IMR-90 (cell line): ENCODE data around the gene INHA. TPM values are rescaled to one million over a fixed set of nuclear protein-coding genes. Genes with fewer than 3 reads are reported as not detected.

ENCODE experiments used
- ATAC-seq: fragments of 200-7000 bp; cut with Tn5 transposase; 2 replicates; pipeline ENCODE4 v1.9.1; 2020; ENCODE audit warnings: low read depth, mild to moderate bottlenecking, moderate library complexity
- BruUV-seq: library from RNA; stranded (reverse); fragments of 400-500 nt; replicated peaks from 2 replicates; lab custom pipeline; 2021; lab: Mats Ljungman, UMichigan
- CTCF ChIA-PET: fragments of 300-600 bp; formaldehyde crosslinking; extraction: SDS; loops from one replicate; lab custom pipeline; 2021; ENCODE audit warnings: antibody characterized with exemption; lab: Yijun Ruan, JAX
- POLR2A ChIA-PET: fragments of 300-600 bp; sonication (Branson Sonifier 250); formaldehyde crosslinking; loops from one replicate; lab custom pipeline; 2022; ENCODE audit warnings: antibody characterized with exemption; ENCODE audit not compliant: unreplicated experiment; lab: Charles Lee
- DNase-seq: peaks from one replicate; pipeline ENCODE4 v3.0.0; 2013
- H2AFZ ChIP-seq: replicated peaks from 2 replicates; pipeline ENCODE3; 2013; ENCODE audit warnings: low read length, mild to moderate bottlenecking; ENCODE audit not compliant: poor library complexity
- H2AK5ac ChIP-seq: 2 replicates; pipeline ENCODE4 v1.6.1; 2013; ENCODE audit warnings: low read depth, low read length, inconsistent platforms
- H2AK9ac ChIP-seq: replicated peaks from 2 replicates; pipeline ENCODE3; 2013; ENCODE audit warnings: mild to moderate bottlenecking, low read depth, low read length, moderate library complexity; ENCODE audit not compliant: poor library complexity
- H2BK120ac ChIP-seq: 2 replicates; pipeline ENCODE4 v1.6.1; 2013; ENCODE audit warnings: low read depth, low read length, inconsistent platforms
- H2BK15ac ChIP-seq: 3 replicates; pipeline ENCODE4 v1.6.1; 2013; ENCODE audit warnings: low read depth, low read length, inconsistent platforms
- H2BK20ac ChIP-seq: 2 replicates; pipeline ENCODE4 v1.6.1; 2013; ENCODE audit warnings: low read depth, mild to moderate bottlenecking, inconsistent platforms, low read length, moderate library complexity
- H2BK5ac ChIP-seq: 2 replicates; pipeline ENCODE4 v1.6.1; 2013; ENCODE audit warnings: mild to moderate bottlenecking, low read depth, low read length, inconsistent platforms; ENCODE audit not compliant: poor library complexity, severe bottlenecking
- H3K14ac ChIP-seq: replicated peaks from 2 replicates; pipeline ENCODE4 v1.6.1; 2013; ENCODE audit warnings: low read depth, low read length, inconsistent platforms
- H3K18ac ChIP-seq: 2 replicates; pipeline ENCODE4 v1.6.1; 2013; ENCODE audit warnings: low read depth, low read length, control low read depth
- H3K23ac ChIP-seq: 2 replicates; pipeline ENCODE4 v1.6.1; 2013; ENCODE audit warnings: low read depth, low read length, inconsistent platforms
- H3K27ac ChIP-seq: 2 replicates; pipeline ENCODE4 v1.5.1; 2013; ENCODE audit warnings: mild to moderate bottlenecking, control low read depth, low read length; ENCODE audit not compliant: insufficient read depth
- H3K27me3 ChIP-seq: 2 replicates; pipeline ENCODE4 v1.6.1; 2013; ENCODE audit warnings: low read length; ENCODE audit not compliant: control insufficient read depth, insufficient read depth
- H3K36me3 ChIP-seq: 2 replicates; pipeline ENCODE4 v1.6.1; 2013; ENCODE audit warnings: low read length, mixed read lengths; ENCODE audit not compliant: control insufficient read depth, insufficient read depth
- H3K4ac ChIP-seq: 2 replicates; pipeline ENCODE4 v1.6.1; 2013; ENCODE audit warnings: low read depth, low read length, inconsistent platforms
- H3K4me1 ChIP-seq: 2 replicates; pipeline ENCODE4 v1.6.1; 2013; ENCODE audit warnings: low read length, mixed read lengths; ENCODE audit not compliant: control insufficient read depth, insufficient read depth
- H3K4me2 ChIP-seq: 2 replicates; pipeline ENCODE4 v1.6.1; 2013; ENCODE audit warnings: low read depth, mild to moderate bottlenecking, control low read depth, low read length, moderate library complexity
- H3K4me3 ChIP-seq: 2 replicates; pipeline ENCODE4 v1.5.1; 2013; ENCODE audit warnings: low read depth, mild to moderate bottlenecking, control low read depth, low read length, moderate library complexity; ENCODE audit not compliant: insufficient read depth
- H3K56ac ChIP-seq: 2 replicates; pipeline ENCODE4 v1.6.1; 2013; ENCODE audit warnings: low read length, inconsistent platforms; ENCODE audit not compliant: insufficient read depth; ENCODE audit errors: extremely low read depth
- H3K79me1 ChIP-seq, 2 experiments: 2 replicates each; pipeline ENCODE4 v1.6.1; 2013; ENCODE audit warnings: low read length in 2 of 2, inconsistent platforms in 1 of 2, low read depth in 1 of 2
- H3K9ac ChIP-seq: 2 replicates; pipeline ENCODE4 v1.6.1; 2013; ENCODE audit warnings: low read depth, low read length, control low read depth
- H3K9me1 ChIP-seq: 2 replicates; pipeline ENCODE4 v1.6.1; 2013; ENCODE audit warnings: low read length, inconsistent platforms; ENCODE audit not compliant: insufficient read depth
- H3K9me3 ChIP-seq: 2 replicates; pipeline ENCODE4 v1.6.1; 2013; ENCODE audit warnings: low read length; ENCODE audit not compliant: control insufficient read depth, insufficient read depth
- H4K20me1 ChIP-seq: 2 replicates; pipeline ENCODE4 v1.6.1; 2013; ENCODE audit warnings: low read length, inconsistent platforms; ENCODE audit not compliant: insufficient read depth
- H4K5ac ChIP-seq: 2 replicates; pipeline ENCODE4 v1.6.1; 2013; ENCODE audit warnings: mild to moderate bottlenecking, low read depth, low read length, control low read depth
- H4K8ac ChIP-seq, 2 experiments: 2 replicates each; pipeline ENCODE4 v1.6.1; 2013; ENCODE audit warnings: low read depth in 2 of 2, low read length in 2 of 2, control low read depth in 1 of 2, inconsistent platforms in 1 of 2
- H4K91ac ChIP-seq: 2 replicates; pipeline ENCODE4 v1.6.1; 2013; ENCODE audit warnings: low read depth, low read length, inconsistent platforms; ENCODE audit not compliant: insufficient read depth
- BHLHE40 ChIP-seq: fragments of 150-350 bp; IDR thresholded peaks from 2 replicates; pipeline ENCODE4 v1.6.1; 2016; ENCODE audit warnings: mild to moderate bottlenecking, low read depth, low read length
- MXI1 ChIP-seq: IDR thresholded peaks from 2 replicates; pipeline ENCODE4 v1.6.1; 2012; ENCODE audit warnings: low read depth, mild to moderate bottlenecking, low read length, moderate library complexity, borderline replicate concordance
- RAD21 ChIP-seq: IDR thresholded peaks from 2 replicates; pipeline ENCODE4 v1.6.1; 2012; ENCODE audit warnings: low read length, improper control_type of control experiment
- RCOR1 ChIP-seq: IDR thresholded peaks from 2 replicates; pipeline ENCODE4 v1.6.1; 2012; ENCODE audit warnings: mild to moderate bottlenecking, low read length, improper control_type of control experiment; ENCODE audit not compliant: insufficient replicate concordance
- WGBS, 2 experiments: methylation state at CpG; one replicate each; pipeline versions ENCODE4 v1.1.5 to v1.1.7; 2013; ENCODE audit warnings: missing lambda C conversion rate in 2 of 2; ENCODE audit not compliant: insufficient read length in 1 of 2; ENCODE audit errors: extremely low coverage in 2 of 2; 5-methylcytosine and 5-hydroxymethylcytosine counted together
- dilution Hi-C: fragments of 300-500 bp; cut with HindIII; formaldehyde crosslinking; loops from one replicate; pipeline ENCODE4 v1.14.3; 2018; ENCODE audit warnings: low sequenced_read_pairs; ENCODE audit not compliant: unreplicated experiment
- in situ Hi-C: fragments of 300-500 bp; cut with MboI; formaldehyde crosslinking; loops from 3 replicates; pipeline ENCODE4 v1.14.3; 2019; ENCODE audit warnings: low sequenced_read_pairs, inconsistent platforms, mixed read lengths
- intact Hi-C: fragments of 100-400 bp; cut with micrococcal nuclease; formaldehyde crosslinking; loops from 2 replicates; pipeline ENCODE4 v1.10.0; 2022
- polyA plus RNA-seq, 3 experiments: library from polyadenylated mRNA; depleted of rRNA; stranded (reverse); fragments of >200 nt; gene quantifications; 2 replicates each; pipeline ENCODE4 v1.2.3, GENCODE V29; 2012; ENCODE audit warnings: low replicate concordance in 1 of 3
- total RNA-seq: library from RNA; depleted of rRNA; stranded (reverse); fragments of >200 nt; gene quantifications from 2 replicates; pipeline ENCODE4 v1.2.3, GENCODE V29; 2012
- TF ChIP-seq, protein P1 (sequence below): conservative IDR thresholded peaks from 2 replicates; pipeline ENCODE4 v1.5.1; 2012; ENCODE audit warnings: mild to moderate bottlenecking, low read depth, low read length, improper control_type of control experiment
- TF ChIP-seq, protein P2 (sequence below): fragments of 150-350 bp; IDR thresholded peaks from 2 replicates; pipeline ENCODE4 v1.6.1; 2016; ENCODE audit warnings: low read depth, mild to moderate bottlenecking, low read length, moderate library complexity, borderline replicate concordance

The INHA gene
- total and polyA plus RNA-seq, 2 of the 4 experiments (the other 2 are of a cell fraction): 0.96 TPM; not detected in 1

- TF ChIP-seq, protein P1, sequence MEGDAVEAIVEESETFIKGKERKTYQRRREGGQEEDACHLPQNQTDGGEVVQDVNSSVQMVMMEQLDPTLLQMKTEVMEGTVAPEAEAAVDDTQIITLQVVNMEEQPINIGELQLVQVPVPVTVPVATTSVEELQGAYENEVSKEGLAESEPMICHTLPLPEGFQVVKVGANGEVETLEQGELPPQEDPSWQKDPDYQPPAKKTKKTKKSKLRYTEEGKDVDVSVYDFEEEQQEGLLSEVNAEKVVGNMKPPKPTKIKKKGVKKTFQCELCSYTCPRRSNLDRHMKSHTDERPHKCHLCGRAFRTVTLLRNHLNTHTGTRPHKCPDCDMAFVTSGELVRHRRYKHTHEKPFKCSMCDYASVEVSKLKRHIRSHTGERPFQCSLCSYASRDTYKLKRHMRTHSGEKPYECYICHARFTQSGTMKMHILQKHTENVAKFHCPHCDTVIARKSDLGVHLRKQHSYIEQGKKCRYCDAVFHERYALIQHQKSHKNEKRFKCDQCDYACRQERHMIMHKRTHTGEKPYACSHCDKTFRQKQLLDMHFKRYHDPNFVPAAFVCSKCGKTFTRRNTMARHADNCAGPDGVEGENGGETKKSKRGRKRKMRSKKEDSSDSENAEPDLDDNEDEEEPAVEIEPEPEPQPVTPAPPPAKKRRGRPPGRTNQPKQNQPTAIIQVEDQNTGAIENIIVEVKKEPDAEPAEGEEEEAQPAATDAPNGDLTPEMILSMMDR: no peak
- TF ChIP-seq RCOR1: no peak
These were observed 40.3 kb upstream of the INHA start (continued) for GRCh38 chr2:219531639-219532377.

GRCh38 chr2:219532378-219532649, 39.8 kb upstream of the INHA start:
- Histone ChIP-seq H3K18ac (no peak overlapping the region), H3K79me1 (no peaks in the 10 kb centered on the region), H4K20me1 (no peaks in the 10 kb centered on the region), H3K27ac (no peak overlapping the region), H3K56ac (no peak overlapping the region), H3K27me3 (peaks cover 44% of the 10 kb centered on the region), H2BK5ac (no peak overlapping the region), H4K8ac (no peak overlapping the region), H2BK120ac (no peak overlapping the region), H2BK20ac (no peak overlapping the region), H3K9me3 (no peaks in the 10 kb centered on the region), H3K9me1 (no peaks in the 10 kb centered on the region), H3K4ac (no peak overlapping the region), H2AFZ (peak overlapping the region; percentile 3), H2AK5ac (no peak overlapping the region), H2BK15ac (no peak overlapping the region), H4K91ac (no peak overlapping the region), H4K5ac (no peak overlapping the region), H3K14ac (no peak overlapping the region), H3K9ac (no peak overlapping the region), H3K4me3 (no peak overlapping the region), H3K4me1 (no peaks in the 10 kb centered on the region), H2AK9ac (no peak overlapping the region), H3K36me3 (no peaks in the 10 kb centered on the region), H3K4me2 (no peak overlapping the region), H3K23ac (no peak overlapping the region)
- 88% methylated on average over 3 of the region's 8 CpGs; no CpG with 5 or more reads in 1 of the 2 experiments for WGBS, 2 experiments
- TF ChIP-seq, protein P2, sequence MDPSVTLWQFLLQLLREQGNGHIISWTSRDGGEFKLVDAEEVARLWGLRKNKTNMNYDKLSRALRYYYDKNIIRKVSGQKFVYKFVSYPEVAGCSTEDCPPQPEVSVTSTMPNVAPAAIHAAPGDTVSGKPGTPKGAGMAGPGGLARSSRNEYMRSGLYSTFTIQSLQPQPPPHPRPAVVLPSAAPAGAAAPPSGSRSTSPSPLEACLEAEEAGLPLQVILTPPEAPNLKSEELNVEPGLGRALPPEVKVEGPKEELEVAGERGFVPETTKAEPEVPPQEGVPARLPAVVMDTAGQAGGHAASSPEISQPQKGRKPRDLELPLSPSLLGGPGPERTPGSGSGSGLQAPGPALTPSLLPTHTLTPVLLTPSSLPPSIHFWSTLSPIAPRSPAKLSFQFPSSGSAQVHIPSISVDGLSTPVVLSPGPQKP: no peak
- TF ChIP-seq, protein P1: no peak
- TF ChIP-seq BHLHE40: no peak
- TF ChIP-seq MXI1: no peak
- no peak for TF ChIP-seq RAD21
- no TSS peak for BruUV-seq
- in situ Hi-C loops (loop anchor here (5.0 kb wide), 1 partner anchor 130 kb away; no protein-coding TSS in a partner anchor), intact Hi-C loops (loop anchor here (5.0 kb wide), 1 partner anchor 235 kb away; no protein-coding TSS in a partner anchor), dilution Hi-C loops (no loop called here)
- ChIA-PET CTCF (interaction anchor here (1.2 kb wide), 1 partner anchor 9 kb away, joined by 3 read pairs; no protein-coding TSS in a partner anchor), POLR2A (no interaction called here)
- no peak for ATAC-seq
- no peak for DNase-seq
